HG03558 (cell line): Measurements from ENCODE around the gene CCDC90B.
A peak's percentile ranks its signal among the peaks of the same experiment; 100 is the strongest.
"Not testable (repeated sequence)": the region's sequence is repeated elsewhere in the genome, so short reads cannot be mapped to it uniquely, and the experiment has no call there.

Experiments
- ATAC-seq: cut with Tn5 transposase; IDR thresholded peaks from one replicate; pipeline ENCODE4 v1.9.1; 2021; ENCODE audit warnings: moderate number of reproducible peaks; ENCODE audit not compliant: unreplicated experiment; ENCODE audit errors: extremely low read depth

CCDC90B gene, protein sequence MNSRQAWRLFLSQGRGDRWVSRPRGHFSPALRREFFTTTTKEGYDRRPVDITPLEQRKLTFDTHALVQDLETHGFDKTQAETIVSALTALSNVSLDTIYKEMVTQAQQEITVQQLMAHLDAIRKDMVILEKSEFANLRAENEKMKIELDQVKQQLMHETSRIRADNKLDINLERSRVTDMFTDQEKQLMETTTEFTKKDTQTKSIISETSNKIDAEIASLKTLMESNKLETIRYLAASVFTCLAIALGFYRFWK

GRCh38 chr11:83285771-83286528 is at the start of gene CCDC90B:
CCDC90B (minus strand) TSS chr11:83286367; CDS start chr11:83285972, 395 bp downstream.
- ATAC-seq, result peak; percentile 79

GRCh38 chr11:83335446-83336070 is 49.4 kb upstream of the CCDC90B start:
- ATAC-seq, result no peak

DNA sequence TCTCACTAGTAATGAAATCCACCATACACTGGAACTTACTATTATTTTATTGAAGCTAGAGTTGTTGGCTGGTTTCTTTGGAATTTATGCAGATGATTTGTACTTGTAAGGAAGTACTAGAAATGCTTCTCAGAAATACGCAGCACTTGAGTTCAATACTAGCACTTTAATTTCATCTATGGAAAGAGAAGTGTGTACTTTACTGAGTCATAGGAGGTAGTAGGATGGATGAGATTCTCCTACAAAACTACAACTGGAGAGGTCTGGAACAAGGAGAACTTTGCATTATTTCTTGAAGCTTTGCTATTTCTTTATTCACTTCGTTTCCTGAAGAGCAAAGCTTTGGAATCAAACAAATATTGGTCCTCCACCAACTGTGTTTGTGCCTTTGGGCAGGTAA is 44.1 kb upstream of the CCDC90B start:
- no peak for ATAC-seq

- ATAC-seq, result no peak
Observed at GRCh38 chr11:83326326-83326725, 40.2 kb upstream of the CCDC90B start.

DNA sequence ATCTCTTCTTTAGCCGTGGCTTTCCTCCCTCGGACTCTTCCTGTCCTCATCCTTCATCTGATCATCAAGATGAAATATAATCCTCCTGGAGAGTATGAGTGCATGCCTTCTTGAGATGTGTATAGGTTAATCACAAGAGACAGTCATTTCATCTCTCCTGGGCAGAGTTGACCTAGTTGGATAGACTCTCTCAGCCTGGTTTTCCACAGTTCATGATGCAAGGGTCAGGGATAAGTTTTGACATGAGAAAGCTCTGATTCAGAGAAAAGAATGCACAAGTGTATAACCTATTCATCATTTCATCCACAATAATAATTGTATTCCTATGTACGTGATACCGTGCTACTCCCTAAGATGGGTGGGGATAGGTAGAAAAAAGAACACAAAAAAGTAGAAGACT is 33.2 kb upstream of the CCDC90B start:
- ATAC-seq, result no peak

GRCh38 chr11:83318931-83319330 is 32.8 kb upstream of the CCDC90B start:
- no peak for ATAC-seq

- ATAC-seq, result no peak
Observed at GRCh38 chr11:83317757-83318690, 31.9 kb upstream of the CCDC90B start.

- not testable (repeated sequence) for ATAC-seq
Observed at GRCh38 chr11:83316897-83317268, 30.7 kb upstream of the CCDC90B start.

GRCh38 chr11:83316143-83316896 is 30.2 kb upstream of the CCDC90B start:
- not testable (repeated sequence) for ATAC-seq

DNA sequence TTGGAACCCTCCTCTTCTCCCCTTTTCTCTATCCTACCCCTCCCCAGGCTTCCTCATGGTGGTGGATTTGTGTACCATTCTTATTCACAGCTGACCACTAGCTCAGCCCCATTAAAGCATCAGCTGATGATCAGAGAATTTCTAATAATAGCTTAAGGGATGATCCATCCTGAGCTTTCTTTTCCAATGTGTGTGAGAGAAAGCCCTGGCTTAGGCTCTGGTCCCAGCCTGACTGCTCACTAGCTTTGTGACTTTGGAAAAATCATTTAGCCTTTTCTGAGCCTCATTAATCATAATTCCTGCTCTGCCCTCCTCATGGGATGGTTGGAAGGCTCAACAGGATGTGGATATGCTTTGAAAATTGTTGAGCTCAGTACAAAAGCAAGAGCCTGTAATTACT is 26.3 kb upstream of the CCDC90B start:
- no peak for ATAC-seq

DNA sequence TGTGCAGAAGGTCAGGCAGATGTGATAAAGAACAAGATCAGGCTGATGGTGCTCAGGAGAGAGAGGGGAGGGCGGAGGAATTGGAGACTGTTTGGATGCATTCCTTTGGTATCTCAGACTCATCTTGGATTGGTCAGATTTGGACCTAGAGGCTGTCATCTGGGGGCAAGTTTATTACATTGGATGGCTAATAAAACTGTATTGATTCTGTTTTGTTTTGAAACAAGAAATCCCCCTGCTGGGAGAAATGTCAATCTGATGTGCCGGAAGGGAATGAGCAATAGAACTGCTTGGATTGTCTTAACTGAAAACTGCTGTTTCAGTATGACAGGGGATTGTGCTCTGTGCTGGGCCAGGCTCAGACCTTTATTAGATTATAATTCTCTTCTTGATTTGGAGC is 25.5 kb upstream of the CCDC90B start:
- no peak for ATAC-seq

DNA sequence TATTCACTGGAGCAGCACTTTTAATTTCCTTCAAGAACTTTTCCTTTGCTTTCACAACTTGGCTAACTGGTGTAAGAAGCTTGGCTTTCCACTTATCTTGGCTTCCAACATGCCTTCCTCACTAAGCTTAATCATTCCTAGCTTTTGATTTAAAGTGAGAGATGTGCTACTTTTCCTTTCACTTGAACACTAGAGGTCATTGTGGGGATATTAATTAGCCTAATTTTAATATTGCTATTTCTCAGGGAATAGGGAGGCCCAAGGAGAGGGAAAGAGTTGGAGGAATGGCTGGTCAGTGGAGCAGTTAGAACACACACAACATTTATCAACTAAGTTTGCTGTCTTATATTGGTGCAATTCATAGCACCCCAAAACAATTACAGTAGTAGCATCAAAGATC is 24.6 kb upstream of the CCDC90B start:
- no peak for ATAC-seq

DNA sequence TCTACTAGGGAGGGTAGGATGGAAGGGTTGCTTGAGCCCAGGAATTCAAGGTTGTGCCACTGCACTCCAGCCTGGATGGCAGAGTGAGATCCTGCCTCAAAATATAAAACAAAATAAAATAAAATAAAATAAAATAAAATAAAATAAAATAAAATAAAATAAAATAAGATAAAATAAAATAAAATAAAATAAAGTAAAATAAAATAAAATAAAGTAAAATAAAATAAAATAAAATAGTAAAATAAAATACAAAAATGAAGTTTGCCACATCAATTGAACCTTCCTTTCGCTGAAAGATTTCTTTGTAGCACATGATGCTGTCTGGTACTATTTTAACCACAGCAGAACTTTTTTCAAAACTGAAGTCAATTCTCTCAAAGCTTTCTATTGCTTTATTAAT is 22.4 kb upstream of the CCDC90B start:
- ATAC-seq, result not testable (repeated sequence)

DNA sequence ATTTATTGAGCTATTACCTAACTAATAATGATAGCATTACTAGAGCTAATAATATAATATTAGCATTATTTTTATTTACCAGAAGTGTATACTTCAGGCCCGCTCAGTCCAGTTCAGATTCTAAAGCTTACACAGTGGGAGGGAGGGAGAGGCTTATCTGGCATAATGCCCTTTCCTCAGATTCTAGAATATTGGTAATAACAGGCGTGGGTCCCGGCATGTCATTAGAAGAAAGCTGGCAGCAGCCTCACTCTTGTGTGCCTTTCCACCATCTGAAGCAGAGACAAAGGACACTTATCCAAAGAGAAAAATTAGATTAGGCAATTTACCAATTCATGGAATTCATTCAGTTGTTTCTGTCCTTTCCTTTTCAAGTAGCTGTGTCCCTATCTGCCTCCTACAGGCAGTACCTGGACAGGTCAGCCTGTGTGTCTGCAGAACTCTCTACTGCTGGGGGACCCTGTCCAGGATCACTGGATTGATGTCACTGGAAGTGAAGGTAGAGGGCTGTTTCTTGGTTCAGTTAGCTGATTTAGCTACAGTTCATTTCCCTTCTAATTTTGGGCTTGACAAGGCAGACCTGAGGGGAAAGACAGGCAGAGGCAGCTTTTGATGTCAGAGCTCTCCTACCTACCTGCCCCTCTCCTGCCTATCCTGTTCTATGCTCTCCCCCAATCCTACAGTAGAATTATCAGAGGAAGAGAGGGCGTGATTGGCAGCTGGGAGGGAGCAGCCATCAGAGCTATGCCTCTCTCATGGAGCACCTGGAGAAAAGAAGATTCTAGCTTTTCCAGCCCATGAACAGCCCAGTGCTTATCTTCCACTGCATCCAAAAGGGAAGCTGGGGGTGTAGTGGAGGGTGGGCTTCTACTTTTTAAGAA is 20.3 kb upstream of the CCDC90B start:
- ATAC-seq, result no peak

DNA sequence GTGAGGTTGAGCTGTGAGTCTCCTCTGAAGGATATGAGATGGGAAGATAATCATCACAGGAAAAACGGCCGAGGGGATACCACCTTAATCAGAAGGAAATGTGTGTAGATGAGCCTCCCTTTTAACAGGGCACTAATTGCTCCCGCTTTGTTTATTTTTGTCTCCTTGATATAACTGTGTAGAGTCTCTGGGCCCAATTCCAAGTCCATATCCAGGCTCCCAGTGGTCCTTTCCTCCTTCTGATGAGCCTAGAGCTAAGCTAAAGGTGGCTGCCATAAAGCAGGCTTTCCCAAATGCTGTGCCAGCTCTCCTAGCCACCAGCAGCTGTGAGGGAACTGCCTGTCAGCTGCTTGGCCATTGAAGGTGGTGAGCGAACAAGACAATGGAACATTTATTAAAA is 17.1 kb upstream of the CCDC90B start:
- ATAC-seq, result no peak

- ATAC-seq, result no peak
Observed at GRCh38 chr11:83302151-83302550, 16.0 kb upstream of the CCDC90B start.

- no peak for ATAC-seq
Observed at GRCh38 chr11:83299681-83300080, 13.5 kb upstream of the CCDC90B start.

GRCh38 chr11:83294208-83294607 is 8.0 kb upstream of the CCDC90B start:
- no peak for ATAC-seq

- no peak for ATAC-seq
Observed at GRCh38 chr11:83293457-83293774, 7.2 kb upstream of the CCDC90B start.
